ENCODE data around the gene NADSYN1. TPM values are rescaled to one million over a fixed set of nuclear protein-coding genes. Genes with fewer than 3 reads are reported as not detected.

The NADSYN1 gene
- polyA plus RNA-seq, 1 donor: 20.2 TPM

DNA sequence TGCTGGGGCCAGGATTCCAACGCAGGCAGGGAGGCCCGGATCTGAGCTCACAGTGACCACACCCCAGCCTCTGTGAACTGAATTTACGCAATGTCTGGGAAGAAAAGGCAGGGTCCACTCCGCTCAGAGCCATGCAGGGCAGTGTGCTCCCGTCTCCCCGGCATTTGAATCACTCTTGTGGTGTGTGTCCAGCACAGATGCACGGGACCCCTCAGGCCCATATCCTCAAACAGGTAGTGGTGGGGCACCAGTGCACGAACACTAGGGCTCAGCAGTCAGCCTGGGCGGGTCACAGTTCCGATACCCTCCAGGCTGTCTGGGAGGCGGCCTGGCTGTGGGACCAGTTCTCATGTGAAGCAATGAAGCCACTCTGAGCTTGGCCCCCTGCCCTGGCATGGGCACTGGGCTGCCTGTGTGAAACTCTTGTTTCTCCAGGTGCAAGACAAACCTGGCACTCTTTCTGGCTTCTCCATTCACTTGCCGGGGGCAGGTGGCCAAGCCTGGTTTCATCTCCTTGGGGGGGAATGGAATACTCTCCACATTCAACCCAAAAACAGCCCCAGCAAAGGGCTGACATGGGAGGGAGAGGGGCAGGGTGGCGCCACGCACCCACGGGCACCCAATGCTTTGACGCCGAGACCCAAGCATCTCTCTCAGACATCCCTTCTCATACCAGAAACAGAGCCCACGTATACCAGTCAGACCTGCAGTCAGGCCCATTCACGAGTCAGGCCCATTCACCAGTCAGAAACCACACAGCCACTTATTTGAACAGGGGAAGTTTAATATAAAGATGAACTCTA lies 19.2 kb upstream of the NADSYN1 start:
- no peak for DNase-seq (ENCODE audit: low read depth)

DNA sequence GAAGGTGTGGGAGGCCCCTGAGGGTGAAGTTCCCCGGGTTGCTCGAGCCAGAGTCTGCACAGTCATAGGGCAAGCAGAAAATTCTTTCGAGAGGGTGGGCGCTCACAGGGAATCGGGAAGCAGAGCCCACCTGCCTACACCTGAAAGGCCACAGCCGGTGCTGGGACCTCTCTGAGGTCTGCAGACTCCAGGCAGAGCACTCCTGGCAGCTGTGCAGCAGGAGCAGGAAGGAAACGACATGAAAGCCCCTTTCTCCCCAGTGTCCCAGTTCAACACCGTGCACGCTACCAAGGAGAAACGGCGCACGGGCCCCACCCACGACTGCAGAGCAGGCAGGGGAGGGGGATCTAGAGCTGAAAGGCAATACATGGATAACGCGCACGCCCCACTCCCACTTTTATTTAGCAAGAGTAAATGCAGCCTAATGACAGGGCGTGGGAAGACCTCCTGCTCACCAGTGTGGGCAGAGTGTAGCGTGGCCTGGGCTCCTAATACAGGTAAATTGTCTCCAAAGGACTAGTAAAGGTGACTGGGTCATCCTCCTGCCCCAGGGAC lies 18.4 kb upstream of the NADSYN1 start:
- no peak for DNase-seq (ENCODE audit: low read depth)

DNA sequence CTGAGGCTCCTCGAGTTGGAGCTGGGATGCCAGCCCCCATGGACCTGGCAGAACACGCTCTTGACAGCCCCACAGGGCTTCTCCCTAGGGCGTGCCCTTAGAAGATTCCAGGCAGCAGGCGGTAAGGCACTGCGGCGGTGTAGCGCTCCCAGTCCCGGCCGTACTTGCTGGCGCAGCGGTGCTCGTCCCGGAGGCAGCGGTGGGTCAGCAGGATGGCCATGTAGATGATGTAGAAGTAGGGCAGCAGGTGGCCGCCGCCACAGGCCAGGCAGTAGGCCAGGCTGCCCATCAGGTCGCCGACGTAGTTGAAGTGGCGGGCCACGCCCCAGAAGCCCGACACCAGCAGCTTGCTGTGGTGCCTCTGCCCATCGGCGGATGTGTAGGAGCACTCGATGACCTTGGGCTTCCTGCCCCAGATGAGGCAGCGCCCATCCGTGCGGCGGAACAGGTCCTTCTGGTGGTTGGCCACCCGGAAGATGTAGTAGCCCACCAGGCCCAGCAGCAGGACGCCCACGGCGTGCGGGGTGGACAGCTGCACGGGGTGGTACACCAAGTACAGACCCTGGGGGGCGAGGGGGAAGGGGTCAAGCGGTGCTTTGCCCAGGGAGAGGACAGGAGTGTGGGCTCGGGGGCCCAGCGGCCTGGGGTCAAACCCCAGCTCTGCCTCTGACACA lies 17.6 kb upstream of the NADSYN1 start:
- no peak for DNase-seq (ENCODE audit: low read depth)

DNA sequence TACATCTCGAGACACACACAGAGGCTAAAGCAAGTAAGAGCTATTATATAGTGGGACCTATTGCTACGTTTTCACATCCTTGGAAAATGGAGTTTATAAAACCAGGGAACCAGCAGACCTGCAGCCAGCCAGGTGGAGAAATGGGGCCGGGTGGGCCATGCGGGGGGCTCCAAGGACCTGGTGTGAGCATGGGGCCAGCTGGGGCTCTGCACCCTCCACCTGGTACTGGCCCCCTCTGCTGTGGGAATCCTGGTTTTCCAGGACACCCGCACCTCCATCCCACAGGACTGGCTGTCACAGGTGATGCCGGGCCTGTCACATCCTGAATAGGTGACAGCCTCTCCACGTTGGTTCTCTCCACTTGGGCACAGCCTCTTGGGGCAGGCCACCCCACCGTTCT lies 16.1 kb upstream of the NADSYN1 start:
- no peak for DNase-seq (ENCODE audit: low read depth)

DNA sequence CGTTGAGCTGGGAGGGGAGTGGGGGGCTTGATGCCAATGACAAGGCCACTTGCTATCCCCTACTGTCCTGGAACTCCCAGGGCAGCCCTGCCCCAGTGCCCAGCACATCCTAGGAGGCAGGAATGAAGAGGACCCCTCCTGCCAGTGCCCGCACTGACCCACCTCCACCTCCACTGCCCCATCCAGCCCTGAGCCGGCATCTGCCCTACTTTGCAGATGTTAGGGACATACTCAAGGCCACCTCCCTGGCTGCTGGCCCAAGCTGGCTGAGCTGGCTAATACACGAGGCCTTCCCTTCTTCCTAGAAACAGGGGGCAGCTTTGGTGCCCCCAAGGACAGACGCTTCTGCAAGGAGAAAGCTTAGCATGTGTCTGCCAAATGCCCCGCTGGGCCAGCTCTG lies 15.6 kb upstream of the NADSYN1 start:
- no peak for DNase-seq (ENCODE audit: low read depth)

DNA sequence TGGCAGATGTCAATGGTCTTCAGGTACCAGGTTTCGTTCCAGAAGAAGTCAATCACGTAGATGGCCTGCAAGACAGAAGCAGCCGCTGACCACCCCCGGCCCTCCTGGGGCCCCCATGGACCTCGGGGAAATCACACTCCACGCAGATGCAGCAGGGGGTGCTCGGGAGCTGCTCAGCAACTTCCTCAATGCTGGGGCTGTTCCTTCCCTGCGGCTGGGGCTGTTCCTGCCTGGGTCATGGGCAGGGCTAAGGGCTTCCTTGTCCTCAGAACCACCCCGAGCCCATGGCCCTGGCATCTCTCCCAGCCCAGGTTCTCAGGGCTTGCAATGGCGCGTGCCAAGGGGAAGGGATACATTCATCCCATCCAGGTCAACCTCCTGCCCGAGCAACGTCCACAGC lies 15.1 kb upstream of the NADSYN1 start:
- DNase-seq (ENCODE audit: low read depth): no peak

DNA sequence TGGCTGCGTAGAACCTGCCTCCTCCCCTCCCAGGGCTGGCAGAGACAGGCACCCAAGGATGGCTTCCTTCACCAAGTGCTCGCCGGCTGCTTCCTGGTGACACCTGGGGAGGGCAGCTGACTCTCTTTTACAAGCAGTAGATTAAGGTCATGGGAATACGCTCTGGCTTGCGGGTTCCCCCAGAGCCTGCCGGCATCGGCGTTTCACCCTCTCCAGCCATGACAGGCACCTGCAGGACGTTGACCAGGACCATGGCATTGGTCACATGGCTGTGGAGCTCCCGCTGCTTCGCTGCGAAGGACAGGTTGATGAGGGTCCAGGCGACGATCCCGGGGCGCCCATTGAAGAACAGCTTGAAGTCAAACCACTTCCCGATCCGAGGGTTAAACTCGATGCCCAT lies 14.4 kb upstream of the NADSYN1 start:
- no peak for DNase-seq (ENCODE audit: low read depth)

DNA sequence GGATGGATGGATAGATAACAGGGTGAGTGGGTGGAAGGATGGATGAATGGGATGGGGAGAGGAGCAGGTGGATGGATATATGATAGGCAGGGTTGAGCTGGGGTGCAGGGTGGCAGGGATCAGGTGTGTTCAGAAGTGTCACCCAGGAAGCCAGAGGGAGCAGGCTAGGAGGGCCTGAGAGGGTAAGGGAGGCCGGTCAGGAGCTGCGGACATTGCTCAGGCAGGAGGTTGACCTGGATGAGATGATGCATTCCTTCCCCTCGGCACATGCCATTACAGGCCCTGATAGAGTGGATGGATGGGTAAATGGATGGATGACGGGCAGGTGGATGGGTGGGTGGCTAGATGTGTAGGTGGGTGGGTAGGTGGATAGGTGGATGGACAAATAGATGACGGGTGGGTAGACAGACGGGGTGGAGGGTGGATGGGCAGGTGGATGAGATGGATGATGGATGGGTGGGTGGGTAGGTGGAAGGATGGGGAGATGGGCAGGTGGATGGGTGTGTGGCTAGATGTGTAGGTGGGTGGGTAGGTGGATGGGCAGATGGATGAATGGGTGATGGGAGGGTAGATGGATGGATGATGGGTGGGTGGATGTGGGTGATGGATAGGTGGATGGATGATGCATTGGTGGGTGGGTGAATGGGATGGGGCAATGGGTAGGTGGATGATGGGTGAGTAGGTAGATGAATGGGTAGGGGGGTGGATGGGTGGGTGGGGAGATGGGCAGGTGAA lies 12.8 kb upstream of the NADSYN1 start:
- DNase-seq (ENCODE audit: low read depth): no peak

DNA sequence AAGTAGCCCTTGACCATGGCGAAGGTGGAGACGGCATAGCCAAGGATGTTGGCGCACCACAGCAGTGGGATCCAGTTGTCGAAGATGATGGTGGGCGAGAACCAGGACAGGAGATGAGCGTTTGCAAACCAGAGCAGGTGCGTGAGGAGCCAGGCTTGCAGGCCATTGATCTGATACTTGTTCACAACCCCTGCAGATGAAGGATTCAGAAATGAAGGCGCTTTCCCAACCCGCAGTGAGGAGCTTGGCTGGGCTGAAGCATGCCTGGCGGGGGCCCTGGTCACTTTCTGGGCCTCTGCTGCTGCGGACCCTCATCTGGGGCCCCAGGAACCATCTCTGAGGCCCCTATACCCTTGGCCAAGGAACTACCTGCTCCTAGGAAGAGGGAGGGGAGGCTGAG lies 11.8 kb upstream of the NADSYN1 start:
- DNase-seq (ENCODE audit: low read depth): no peak

DNA sequence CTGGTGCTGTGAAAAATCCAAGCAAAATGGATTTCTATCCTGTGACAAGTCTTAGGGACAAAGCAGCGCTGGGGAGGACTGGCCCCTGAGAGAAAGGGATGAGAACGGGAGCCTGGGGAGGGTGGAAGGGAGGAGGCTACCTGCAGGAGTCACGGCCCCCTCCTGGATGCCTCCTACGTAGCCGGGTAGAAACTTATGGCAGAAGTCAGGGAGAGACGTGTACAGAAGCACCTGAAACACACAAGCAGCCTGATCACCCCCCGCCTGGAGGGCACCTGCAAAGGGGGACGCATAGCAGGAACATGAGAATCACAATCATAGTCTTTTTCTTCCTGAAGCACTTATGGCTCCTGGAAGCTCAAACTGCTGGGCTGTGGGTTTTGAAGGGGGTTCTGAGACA lies 10.9 kb upstream of the NADSYN1 start:
- no peak for DNase-seq (ENCODE audit: low read depth)

DNA sequence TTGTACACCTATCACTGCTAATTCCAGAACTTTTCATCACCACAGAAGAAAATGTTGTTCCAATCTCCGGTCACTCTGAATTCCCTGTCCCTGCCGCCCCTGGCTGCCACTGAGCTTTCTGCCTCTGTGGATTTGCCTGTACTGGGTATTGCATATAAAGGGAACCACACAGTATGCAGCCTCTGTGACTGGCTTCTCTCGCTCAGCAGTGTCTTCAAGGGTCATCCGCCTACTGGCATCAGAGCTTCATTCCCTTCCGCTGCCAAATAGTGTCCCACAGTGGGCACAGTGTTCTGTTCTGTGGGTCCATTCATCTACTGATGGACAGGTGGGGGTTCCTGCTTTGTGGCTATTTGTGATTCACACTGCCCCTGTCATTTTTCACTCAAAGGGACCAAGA lies 10.1 kb upstream of the NADSYN1 start:
- no peak for DNase-seq (ENCODE audit: low read depth)

DNA sequence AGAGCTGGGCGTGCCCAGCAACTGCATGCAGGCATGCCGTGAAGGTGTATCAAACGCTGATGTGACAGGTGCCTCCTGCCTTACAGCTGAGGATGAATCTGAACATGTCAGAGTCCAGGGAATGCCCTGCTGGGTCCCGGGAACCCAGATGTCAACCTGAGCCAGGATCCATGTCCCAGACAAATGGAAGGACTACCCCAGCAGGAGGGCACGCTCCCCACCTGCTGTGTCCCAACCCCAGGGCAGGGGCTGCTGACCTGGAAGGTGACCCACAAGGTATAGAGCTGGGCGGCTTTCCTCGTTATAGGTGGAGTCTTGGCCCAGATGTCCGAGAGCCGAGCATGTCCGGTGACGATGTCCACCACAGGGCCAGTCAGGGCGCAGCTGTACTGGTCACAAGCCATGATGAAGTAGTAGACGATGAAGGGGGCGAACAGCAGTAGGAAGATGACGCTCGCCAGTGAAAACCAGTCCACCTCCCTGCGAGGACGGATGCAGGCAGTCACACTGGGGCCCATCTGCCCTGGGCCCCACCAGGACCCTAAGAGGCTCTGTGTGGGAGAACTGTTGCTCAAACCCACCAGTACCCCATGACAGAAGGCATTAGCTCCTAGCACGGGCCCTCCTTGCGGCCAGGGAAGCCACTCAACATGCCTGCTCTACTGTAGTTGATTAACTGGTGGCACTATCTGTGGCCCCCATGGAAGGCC lies 9.1 kb upstream of the NADSYN1 start:
- no peak for DNase-seq (ENCODE audit: low read depth)

DNA sequence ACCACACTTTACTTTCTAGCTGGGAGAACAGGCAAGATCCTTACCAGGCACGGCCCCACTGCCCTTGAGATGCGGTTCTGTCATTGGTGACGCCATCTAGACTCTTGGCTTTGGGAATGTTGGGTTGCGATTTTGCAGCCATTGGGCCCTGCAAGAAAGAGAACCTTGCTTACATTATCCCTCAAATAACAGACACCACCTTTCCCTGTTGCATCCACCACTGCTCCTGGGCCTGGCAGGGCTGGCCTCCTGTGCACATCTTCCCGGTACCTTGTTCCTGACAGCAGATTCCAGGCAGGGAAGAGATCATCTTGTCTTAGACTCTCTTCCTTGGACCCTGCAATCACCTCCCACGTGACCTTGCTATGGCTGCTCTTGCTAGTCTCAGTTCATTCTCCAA lies 8.2 kb upstream of the NADSYN1 start:
- no peak for DNase-seq (ENCODE audit: low read depth)

DNA sequence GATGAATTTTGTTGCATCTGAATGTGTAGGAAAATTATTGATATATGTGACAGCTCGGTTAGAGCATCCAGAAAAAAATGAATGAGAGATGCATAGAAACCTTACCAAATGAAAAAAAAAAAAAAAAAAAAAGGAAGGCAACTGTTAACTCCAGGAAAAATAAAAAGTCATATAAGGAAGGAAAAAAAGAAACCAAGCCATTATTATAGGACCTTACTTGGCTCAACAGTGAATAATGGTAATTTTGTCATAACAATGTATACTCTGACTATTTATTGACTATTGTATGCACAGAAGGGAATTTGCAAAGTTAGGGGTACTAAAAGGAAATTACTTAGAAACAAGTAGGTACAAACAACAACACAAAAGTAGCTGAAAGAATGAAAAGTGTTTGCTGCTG lies 6.9 kb upstream of the NADSYN1 start:
- no peak for DNase-seq (ENCODE audit: low read depth)

DNA sequence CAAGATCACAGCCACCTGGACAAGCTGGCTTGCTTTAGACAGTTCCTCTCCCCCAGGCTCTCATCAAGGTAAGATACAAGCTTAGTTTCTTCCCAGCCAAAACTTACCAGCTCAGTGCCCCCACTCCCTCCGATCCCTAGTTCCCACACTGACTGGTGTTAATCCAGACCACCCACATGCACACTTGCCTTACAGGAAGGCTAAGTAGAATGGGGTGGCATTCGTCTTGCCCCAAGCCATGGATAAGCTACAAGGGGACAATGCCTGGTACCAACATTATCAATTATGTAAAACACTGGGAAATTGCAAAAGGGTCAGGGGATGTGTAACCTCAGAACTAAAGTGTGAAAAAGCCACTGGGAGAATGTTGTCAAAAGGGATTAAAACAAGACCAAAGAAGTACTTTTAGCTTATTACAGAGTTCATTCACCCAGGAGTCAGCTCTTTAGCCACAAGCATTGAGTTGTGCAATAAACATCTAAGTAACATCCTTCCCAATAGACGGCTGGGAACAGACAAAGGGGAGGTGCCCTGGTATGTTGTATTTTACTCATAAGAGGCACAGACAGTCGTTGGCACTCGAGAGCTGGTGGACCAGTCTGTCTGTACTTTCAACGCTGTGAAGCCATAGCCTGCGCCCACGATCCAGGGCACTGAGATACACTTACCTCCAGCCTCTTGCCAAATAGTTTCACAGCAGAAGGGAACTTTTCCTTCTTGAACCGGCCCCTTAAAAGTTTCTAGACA lies 5.9 kb upstream of the NADSYN1 start:
- DNase-seq (ENCODE audit: low read depth): no peak

DNA sequence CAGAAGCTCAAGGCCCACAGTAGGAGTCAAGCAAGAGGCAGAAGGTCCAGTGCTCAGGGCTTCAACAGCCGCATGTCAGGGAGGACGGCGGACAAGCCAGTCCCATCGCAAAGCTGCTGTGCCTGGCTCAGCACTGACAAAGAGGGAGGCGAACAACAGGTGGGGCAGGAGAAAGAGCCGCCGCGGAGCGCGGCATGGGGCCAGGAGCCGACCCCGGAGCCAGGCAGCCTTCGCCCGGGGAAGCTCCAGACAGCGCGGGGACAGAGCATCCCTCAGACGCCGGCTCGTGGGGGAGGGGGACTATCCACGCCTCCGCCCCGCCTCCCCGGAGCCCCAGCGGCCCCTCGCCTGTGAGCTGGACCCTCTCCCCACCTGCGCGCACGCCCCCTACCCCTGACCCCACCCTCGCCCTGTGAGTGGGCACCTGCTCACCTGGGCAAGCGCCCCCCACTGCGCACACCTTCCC lies 5.2 kb upstream of the NADSYN1 start:
- no peak for DNase-seq (ENCODE audit: low read depth)

DNA sequence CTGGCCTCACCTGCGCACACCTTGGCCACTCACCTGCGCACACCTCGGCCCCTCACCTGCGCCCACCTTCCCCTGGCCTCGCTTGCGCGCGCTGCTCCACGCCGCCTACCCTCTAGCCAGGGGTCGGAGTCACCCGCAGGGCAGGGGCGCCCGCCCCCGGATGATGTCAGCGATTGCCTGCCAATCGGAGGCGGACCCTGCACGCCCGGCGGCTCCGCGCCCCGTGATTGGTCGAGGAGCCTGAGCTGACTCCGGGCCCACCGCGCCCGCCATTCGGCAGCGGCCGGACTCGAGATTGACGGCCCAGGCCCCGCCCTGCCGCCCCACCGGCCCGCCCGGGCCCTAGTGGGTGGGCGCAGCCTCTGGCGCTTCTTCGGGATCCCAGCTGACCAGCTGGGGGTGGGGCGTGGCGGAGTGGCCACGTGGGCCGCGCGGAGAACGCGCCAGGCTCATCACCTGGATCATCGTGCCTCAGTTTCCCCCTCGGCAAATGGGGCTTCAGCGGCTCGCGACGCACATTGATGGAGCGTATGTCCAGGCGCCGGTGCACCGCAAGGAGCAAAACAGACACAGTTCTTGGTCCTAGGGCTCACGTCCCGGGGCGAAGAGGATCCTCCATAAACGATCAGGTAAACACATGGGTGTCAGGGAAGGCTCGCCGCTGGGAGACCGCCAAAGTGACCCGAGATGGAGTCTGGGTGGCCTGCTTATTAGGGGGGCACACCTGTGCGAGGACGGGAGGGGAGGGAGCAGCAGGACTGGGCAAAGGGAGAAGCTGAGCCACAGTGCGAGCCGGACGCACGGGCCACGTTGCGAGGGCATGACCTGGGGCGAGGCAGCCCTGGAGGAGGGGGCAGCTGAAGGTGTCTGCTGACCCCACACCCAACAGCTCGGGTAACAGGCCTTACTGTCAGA lies 4.5 kb upstream of the NADSYN1 start, which contains the start of gene DHCR7:
Gene DHCR7, minus strand, starts transcription at position 137 of the 915 bp plus-strand sequence. CDS start 3,441 bp downstream, outside the sequence.
- DNase-seq (ENCODE audit: low read depth): peak; percentile 74

DNA sequence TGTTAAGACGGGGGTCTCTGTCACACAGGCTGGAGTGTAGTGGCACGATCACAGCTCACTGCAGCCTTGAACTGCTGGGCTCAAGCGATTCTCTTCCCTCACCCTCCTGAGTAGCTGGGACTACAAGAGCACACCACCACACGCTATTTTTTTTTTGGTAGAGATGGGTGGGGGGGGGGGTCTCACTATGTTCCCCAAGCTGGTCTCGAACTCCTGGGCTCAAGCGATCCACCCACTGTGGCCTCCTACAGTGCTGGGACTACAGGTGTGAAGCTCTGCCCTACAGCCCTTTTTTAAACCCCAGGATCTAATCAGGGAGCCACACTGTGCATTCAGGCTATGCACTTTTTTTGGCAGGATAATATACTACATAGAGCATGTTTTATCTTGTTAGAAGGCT lies 3.4 kb upstream of the NADSYN1 start:
- DNase-seq (ENCODE audit: low read depth): no peak

DNA sequence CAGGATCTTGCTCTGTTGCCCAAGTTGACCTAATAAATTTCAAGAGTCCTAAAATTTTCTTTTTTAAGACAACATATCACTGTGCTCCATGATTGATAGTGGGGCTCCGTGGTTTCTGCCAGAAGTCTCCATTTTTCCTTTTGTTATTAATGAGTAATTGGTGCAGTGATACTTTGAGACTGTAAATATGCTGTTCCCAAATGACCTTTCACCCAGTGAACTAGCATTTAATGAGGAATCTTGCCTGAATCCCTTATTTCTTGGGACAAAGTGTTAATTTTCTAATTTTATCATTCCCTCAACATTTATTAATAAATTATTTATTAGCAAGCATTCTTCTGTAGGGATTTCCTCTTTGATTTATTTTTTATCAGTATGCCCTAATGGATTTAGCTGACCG lies 2.5 kb upstream of the NADSYN1 start:
- no peak for DNase-seq (ENCODE audit: low read depth)

DNA sequence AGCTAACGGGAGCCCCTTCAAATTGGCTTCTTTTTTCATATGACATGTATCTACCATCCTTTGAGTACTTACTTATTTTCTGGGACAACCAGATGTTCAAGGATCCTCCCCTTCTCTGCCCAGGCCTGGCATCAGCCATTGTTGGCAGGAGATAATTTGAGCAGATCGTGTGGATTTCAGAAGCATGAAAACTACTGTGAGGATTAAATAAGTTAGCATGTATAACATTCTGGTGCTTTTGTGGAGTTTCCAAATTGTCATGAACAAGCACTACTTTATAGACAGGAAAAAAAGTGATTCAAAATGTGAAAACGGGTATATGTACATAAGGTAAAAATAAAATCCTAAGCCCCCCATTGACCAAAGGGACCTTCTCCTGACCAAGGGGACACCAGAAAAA lies 2.1 kb upstream of the NADSYN1 start:
- DNase-seq (ENCODE audit: low read depth): no peak

Measured in forelimb muscle (tissue), 1 donor.